Inferior parietal cortex (tissue), 1 donor: ENCODE results near the gene ERBB4.

Experiments
- DNase-seq: peaks from one replicate; pipeline ENCODE4 v3.0.0-alpha.2; 2016; ENCODE audit errors: extremely low spot score

Gene ERBB4

GRCh38 chr2:212428681-212429478, 109.7 kb downstream of the ERBB4 start:
- DNase-seq, result peak; percentile 62

- DNase-seq, result no peak
Observed at GRCh38 chr2:212427638-212428037, 111.0 kb downstream of the ERBB4 start.

DNA sequence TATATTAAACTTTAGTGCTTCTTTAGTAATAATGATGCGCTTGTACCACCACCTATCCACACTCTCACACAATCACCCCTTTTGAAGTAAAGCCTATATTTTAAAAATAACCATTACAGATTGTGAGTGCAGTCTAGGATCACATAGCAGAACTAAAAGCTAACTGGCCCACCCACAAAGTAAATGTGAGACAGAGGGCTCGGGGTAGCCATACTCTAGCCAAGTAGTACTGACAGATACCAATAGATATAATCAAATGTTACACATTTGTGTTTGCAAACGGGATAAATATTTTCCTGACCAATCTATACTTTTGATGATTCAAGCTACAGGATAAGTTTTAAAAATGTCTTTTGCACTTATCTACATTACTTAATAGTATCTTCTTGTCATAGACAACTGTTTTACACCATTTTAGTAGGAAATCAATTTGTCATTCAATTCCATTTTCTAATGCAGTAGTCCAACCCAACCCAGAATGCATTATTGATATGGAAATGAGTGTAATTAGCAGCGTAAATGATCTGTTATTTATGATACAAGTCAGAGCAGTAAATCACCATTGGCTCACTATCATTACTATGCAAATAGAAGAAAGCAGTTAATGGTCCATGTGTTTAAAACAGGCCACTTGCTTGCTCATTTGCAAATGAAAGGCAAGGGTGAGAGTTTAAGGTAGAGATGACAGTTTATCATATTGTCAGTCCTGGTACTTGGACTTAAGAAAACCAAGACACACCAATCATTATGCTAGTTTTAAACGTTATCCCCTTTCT, 111.8 kb downstream of the ERBB4 start:
- no peak for DNase-seq

DNA sequence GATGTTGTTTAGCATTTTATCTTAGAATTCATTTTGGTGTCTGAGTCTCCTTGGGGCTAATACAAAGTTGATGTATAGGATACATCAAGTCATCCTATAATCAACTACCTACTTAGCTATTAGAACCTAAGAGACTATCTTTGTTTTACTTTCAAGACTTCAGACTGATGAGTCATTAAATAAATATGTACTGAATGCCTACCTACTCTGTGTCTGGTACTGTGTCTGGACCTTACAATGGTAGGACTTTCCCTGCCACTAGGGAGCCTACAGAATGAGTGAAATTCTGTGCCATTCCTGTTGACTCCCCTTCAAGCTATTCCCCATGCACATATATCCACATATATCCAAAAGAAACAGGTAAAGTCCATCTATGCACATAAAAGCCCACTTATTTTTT, 114.5 kb downstream of the ERBB4 start:
- DNase-seq, result no peak

DNA sequence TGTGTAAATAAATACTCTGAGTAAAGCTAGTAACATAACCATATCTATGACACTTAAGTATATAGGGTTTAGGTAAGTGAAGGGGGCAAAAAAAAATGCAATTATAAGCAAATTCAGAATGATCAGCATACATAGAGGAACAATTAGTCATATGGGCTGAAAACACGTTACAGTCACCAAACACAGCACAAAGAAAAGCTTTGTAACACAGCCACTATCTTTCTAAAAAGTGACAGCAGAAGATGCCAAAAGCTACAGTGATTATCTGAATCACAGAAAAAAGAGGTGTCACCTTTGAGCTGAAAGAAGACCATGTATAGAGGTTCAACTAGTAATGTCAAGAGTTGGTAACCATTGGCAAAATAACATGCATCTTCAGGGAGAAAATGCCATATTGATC, 115.5 kb downstream of the ERBB4 start:
- no peak for DNase-seq

- no peak for DNase-seq
Observed at GRCh38 chr2:212421556-212422334, 116.9 kb downstream of the ERBB4 start.

GRCh38 chr2:212416086-212416485, 122.5 kb downstream of the ERBB4 start:
- DNase-seq, result peak; percentile 60

DNA sequence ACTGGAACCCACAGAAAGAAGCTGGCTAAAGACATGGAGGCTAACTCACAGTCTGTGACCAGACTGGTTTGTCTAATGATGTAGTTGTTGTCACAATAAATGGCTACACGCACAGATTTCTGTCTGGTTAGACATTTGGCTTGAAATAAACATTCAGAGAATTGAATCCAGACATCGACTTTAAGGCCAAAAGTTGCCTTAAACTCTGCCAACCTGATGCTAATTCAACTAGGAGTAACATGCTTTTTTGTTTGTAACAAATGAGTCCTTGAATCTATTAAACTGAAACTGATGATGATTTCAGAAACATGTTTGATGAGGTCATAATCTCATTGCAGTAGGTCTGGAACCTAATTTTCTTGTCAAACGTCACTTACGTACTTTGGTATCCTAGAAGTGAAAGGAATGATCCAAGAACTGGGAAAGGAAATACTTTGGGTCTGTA, 123.8 kb downstream of the ERBB4 start:
- no peak for DNase-seq

DNA sequence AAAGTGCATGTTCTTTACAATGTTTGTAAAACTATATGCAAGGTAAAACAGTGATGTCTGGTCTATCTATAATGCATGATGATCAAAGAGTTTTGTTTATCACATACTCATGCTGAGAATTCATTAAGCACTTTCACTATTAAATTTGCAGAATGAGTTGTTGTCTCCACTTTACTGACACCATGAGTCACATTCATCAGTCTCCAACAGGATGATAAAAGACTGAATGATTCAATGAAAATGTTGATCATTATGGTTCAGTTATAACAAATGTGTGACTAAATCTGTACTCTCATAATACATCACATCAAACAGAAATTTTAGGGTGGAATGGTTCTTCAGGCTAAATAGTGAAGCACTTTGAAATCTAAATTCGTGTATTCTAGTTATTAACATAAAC, 129.0 kb downstream of the ERBB4 start:
- DNase-seq, result no peak

GRCh38 chr2:212408524-212408923, 130.1 kb downstream of the ERBB4 start:
- no peak for DNase-seq

DNA sequence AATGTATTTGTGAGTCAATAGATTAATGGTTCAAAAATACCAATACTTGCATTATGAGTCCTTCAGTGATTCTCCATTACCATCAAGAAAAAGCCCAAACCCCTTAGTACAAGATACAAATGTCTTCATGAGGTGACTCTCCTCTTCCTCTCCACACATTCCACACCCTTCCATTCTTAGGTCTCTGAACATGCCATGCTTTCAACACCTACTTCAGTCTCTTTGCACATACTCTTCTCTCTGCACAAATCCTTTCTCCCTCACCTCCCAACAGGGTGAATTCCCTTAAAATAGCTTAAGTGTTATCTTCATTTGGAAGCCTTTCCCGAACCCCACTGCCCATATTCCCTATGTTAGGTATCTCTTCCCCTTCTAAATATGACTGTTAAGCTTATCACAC, 131.9 kb downstream of the ERBB4 start:
- no peak for DNase-seq

- no peak for DNase-seq
Observed at GRCh38 chr2:212402316-212402715, 136.3 kb downstream of the ERBB4 start.

- no peak for DNase-seq
Observed at GRCh38 chr2:212398316-212398715, 140.3 kb downstream of the ERBB4 start.

- no peak for DNase-seq
Observed at GRCh38 chr2:212392544-212392943, 146.1 kb downstream of the ERBB4 start.

DNA sequence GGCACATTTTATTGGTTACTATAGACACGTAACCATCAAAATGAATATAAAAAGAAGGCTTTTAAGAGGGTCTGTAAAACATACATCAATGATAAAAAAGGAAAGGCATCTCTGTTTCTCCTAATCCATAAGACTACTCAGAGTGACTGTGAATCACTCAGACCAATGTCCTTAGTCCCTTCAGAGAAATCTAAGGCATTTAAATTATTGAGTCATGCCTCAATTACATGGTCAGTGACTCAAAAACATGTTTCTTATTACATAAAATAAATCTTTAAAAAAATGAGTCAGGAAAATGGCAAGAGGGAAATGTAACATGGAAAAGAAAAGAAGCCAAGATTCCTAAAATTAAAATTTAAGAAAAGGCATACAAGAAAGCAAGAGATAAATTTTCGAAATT, 146.6 kb downstream of the ERBB4 start:
- no peak for DNase-seq

DNA sequence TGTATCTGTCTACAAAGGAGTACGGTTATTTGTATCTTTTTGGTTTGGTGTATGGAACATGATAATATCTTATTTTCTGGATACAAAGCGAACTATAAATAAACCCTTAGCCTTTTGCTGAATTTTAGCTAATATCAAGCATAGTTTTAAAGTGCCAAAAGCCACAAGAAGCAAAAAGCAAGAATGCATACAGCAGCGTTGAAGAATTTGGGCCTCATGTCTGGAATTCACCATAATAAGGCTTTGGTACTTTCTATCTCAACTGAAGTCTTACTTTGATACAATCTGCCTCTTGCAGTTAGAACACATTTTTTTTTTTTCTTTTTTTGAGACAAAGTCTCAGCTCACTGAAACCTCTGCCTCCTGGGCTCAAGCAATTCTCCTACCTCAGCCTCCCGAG, 151.5 kb downstream of the ERBB4 start:
- no peak for DNase-seq

DNA sequence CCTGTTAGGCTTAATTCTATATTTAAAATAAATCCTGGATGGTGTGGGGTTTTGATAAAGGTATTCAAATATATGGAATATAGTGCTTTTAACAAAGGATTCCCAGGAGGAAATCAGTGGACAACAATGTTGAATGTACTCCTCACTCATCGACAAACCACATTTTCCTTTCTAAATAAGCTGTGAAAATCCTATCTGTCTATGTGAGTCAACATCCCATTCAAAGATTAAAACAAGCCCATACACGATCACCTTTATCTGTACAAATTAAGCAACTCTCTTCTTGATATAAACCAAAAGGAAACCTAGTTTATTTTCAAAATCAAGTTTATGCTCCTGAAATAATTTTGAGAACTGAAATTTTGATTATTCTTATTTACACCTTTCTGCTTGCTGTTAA, 153.4 kb downstream of the ERBB4 start:
- DNase-seq, result no peak

- DNase-seq, result no peak
Observed at GRCh38 chr2:212384027-212384426, 154.6 kb downstream of the ERBB4 start.

DNA sequence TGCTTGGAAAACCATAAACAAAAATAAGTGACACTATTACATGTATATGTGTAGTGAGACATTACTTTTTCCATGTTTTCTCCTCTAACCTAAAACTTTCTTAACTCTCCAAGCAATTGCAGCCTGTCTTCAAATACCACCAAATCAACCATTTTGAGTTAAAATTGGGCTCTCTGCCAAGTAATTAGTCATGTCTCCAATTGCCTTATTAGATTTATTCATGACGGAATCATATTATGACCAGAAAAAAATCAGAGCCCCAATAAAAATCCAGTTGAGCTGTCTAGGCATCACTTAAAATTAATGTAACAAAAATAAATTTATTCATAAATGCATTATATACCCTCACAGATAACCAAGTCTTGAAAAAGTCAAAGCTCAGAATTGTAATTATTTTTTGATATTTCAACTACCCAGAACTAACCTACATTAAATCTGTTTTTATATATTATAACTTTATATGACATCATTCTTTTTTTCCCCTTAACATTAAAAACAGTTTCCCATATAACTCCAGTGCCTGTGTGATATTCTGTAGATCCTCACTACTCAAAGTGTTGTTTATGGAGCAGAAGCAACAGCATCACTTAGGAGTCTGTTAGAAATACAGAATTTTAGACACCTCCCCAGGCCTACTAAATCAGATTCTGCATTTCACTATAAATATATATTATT, 157.0 kb downstream of the ERBB4 start:
- DNase-seq, result no peak

GRCh38 chr2:212379103-212379502, 159.5 kb downstream of the ERBB4 start:
- DNase-seq, result no peak

DNA sequence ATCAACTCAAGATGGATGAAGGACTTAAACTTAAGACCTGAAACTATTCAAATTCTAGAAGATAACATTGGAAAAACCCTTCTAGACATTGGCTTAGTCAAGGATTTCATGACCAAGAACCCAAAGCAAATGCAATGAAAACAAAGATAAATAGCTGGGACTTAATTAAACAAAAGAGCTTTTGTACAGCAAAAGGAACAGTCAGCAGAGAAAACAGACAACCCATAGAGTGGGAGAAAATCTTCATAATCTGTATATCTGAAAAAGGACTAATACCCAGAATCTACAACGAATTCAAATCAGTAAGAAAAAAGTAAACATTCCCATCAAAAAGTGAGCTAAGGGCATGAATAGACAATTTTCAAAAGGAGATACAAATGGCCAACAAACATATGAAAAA, 171.2 kb downstream of the ERBB4 start:
- no peak for DNase-seq
